Activated CD4-positive, alpha-beta T cell treated with anti-CD3 and anti-CD28 coated beads, Interleukin-2, amount 50 U/mL, for 48 hours (primary cell): Measurements from ENCODE around the gene RAB1B.
"Not testable (repeated sequence)": the region's sequence is repeated elsewhere in the genome, so short reads cannot be mapped to it uniquely, and the experiment has no call there.

ENCODE experiments used
- DNase-seq, 2 experiments: peaks; one replicate each; pipeline ENCODE4 v3.0.0-alpha.2; 2020

RAB1B gene

GRCh38 chr11:66267379-66268243 is 828 bp upstream of the RAB1B start:
- DNase-seq, result peak; percentile 88

GRCh38 chr11:66268952-66269905 is 790 bp downstream of the RAB1B start:
- peak in 1 of 2 experiments; percentile 36 for DNase-seq

GRCh38 chr11:66271816-66272215 is 3.4 kb downstream of the RAB1B start:
- DNase-seq, result no peak

- DNase-seq, result no peak
These were observed 4.2 kb downstream of the RAB1B start for GRCh38 chr11:66272596-66272995.

- DNase-seq, result no peak
These were observed 5.8 kb downstream of the RAB1B start for GRCh38 chr11:66274219-66274618.

GRCh38 chr11:66275396-66275795 is 7.0 kb downstream of the RAB1B start:
- DNase-seq, result no peak

GRCh38 chr11:66275984-66276612 is 7.7 kb downstream of the RAB1B start:
- no peak for DNase-seq

GRCh38 chr11:66276619-66277018 is 8.2 kb downstream of the RAB1B start:
- DNase-seq, result not testable (repeated sequence)

GRCh38 chr11:66277064-66277463 is 8.6 kb downstream of the RAB1B start:
- not testable (repeated sequence) for DNase-seq

- DNase-seq, result peak; percentile 34 to 54
These were observed 9.3 kb downstream of the RAB1B start, which contains the start of gene CNIH2 for GRCh38 chr11:66277471-66278362. TSS of gene CNIH2 (plus strand) at chr11:66278175. CDS start at chr11:66278457, 282 bp downstream.

GRCh38 chr11:66278363-66279091 is 10.1 kb downstream of the RAB1B start:
- no peak for DNase-seq

GRCh38 chr11:66279092-66279734 is 10.8 kb downstream of the RAB1B start:
- no peak for DNase-seq

- DNase-seq, result no peak
These were observed 12.0 kb downstream of the RAB1B start for GRCh38 chr11:66280428-66280827.

- DNase-seq, result no peak
These were observed 12.6 kb downstream of the RAB1B start for GRCh38 chr11:66281001-66281400.

GRCh38 chr11:66281776-66282467 is 13.5 kb downstream of the RAB1B start:
- DNase-seq, result no peak

- peak; percentile 99 for DNase-seq
These were observed 14.3 kb downstream of the RAB1B start for GRCh38 chr11:66282468-66283455.

- DNase-seq, result no peak
These were observed 15.1 kb downstream of the RAB1B start for GRCh38 chr11:66283461-66284105.

- DNase-seq, result no peak
These were observed 16.2 kb downstream of the RAB1B start for GRCh38 chr11:66284526-66285078.
